B cell (primary cell): ENCODE measurements around the gene SEPTIN5.

Source experiments
- EZH2 ChIP-seq: IDR thresholded peaks from 2 replicates; pipeline ENCODE4 v1.6.1; 2012; ENCODE audit warnings: borderline replicate concordance, low read depth, mild to moderate bottlenecking, moderate library complexity, low read length; ENCODE audit not compliant: insufficient read depth, poor library complexity, severe bottlenecking
- TF ChIP-seq, protein P1 (sequence below): fragments of 200-600 bp; IDR thresholded peaks from one replicate; pipeline ENCODE4 v1.8.0; 2022; ENCODE audit warnings: antibody characterized with exemption, mild to moderate bottlenecking

DNA sequence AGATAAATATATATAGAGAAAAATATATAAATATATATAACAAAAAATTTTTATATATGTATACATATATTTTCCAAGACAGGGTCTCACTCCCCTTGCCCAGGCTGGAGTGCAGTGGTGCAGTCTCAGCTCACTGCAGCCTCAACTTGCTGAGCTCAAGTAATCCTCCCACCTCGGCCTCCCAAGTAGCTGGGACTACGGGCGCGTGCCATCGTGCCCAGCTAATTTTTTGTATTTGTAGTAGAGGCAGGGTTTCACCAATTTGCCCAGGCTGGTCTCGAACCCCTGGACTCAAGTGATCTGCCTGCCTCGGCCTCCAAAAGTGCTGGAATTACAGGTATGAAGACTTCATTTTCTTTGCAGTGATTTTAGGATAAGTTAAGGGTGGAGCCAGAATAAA, 38.9 kb upstream of the SEPTIN5 start:
- TF ChIP-seq EZH2: no peak
- TF ChIP-seq, protein P1, sequence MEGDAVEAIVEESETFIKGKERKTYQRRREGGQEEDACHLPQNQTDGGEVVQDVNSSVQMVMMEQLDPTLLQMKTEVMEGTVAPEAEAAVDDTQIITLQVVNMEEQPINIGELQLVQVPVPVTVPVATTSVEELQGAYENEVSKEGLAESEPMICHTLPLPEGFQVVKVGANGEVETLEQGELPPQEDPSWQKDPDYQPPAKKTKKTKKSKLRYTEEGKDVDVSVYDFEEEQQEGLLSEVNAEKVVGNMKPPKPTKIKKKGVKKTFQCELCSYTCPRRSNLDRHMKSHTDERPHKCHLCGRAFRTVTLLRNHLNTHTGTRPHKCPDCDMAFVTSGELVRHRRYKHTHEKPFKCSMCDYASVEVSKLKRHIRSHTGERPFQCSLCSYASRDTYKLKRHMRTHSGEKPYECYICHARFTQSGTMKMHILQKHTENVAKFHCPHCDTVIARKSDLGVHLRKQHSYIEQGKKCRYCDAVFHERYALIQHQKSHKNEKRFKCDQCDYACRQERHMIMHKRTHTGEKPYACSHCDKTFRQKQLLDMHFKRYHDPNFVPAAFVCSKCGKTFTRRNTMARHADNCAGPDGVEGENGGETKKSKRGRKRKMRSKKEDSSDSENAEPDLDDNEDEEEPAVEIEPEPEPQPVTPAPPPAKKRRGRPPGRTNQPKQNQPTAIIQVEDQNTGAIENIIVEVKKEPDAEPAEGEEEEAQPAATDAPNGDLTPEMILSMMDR: no peak
